ENCODE measurements around the gene TNS3.
A peak's percentile ranks its signal among the peaks of the same experiment; 100 is the strongest.
"Not testable (repeated sequence)": the region's sequence is repeated elsewhere in the genome, so short reads cannot be mapped to it uniquely, and the experiment has no call there.

TNS3 gene

GRCh38 chr7:47594406-47594805 lies 12.5 kb upstream of the TNS3 start:
- H3K36me3 ChIP-seq (ENCODE audit: control insufficient read depth in 4 of 4, insufficient read depth in 4 of 4, low read length in 3 of 4): no peaks in the 10 kb centered on the region
- WGBS (ENCODE audit: insufficient coverage): no CpG with 5 or more reads among the region's 3 CpGs
- CTCF ChIA-PET: interaction anchor here (0.6 to 1.5 kb wide), 4 partner anchors 10 to 89 kb away, joined by 3 to 7 read pairs (median 4); partner anchors contain the start of gene TNS3
- H3K27ac ChIP-seq (ENCODE audit: insufficient read depth in 1 of 2, low read depth in 1 of 2, low read length in 2 of 2, poor library complexity in 1 of 2, severe bottlenecking in 2 of 2): no peak overlapping the region
- H3K4me3 ChIP-seq (ENCODE audit: control insufficient read depth in 1 of 7, extremely low read depth in 1 of 7, insufficient read depth in 4 of 7, low read depth in 2 of 7, low read length in 6 of 7): no peak overlapping the region
- POLR2A ChIA-PET: no interaction called here
- peaks cover 0 to 14% (median 11%) of the 10 kb centered on the region in 4 experiments for H3K4me1 ChIP-seq (ENCODE audit: control extremely low read depth in 1 of 4, control insufficient read depth in 4 of 4, insufficient read depth in 4 of 4, low read length in 3 of 4)
- no peaks in the 10 kb centered on the region for H3K27me3 ChIP-seq (replicated peaks in 2 of 5; ENCODE audit: control insufficient read depth in 4 of 5, insufficient read depth in 5 of 5, low read length in 4 of 5)
- peaks cover 0 to 22% (median 19%) of the 10 kb centered on the region in 5 experiments for H3K9me3 ChIP-seq (ENCODE audit: control extremely low read depth in 1 of 5, control insufficient read depth in 4 of 5, insufficient read depth in 2 of 5, low read depth in 1 of 5, low read length in 4 of 5)
- peak; percentile 73 to 90 (median 82) for DNase-seq

GRCh38 chr7:47591655-47592572 lies 10.0 kb upstream of the TNS3 start:
- no peak for DNase-seq
- 96% methylated on average over 17 of the region's 17 CpGs for WGBS (ENCODE audit: insufficient coverage)

DNA sequence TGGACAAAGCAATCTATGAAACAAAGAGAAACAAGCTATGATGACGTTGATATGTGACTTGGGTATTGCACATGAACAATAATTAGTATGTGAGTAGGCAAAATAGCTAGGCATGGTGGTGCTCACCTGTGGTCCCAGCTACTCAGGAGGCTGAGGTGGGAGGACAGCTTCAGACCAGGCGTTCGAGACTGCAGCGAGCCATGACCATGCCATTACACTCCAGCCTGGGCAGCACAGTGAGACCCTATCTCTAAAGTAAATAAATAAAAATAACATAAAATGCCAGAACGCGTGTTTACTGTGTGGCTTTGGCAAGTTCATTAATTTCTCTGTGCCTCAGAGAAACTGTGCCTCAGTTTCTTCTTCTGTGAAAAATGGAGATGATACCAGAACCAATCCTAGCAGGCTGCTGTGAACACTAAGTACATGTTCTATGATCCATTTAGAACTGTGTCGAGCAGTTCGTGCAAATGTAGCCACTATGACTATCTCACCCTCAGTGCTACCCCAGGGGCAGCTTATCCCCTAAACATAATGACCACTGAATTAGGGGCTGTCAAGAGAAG lies 9.3 kb upstream of the TNS3 start:
- Histone ChIP-seq H3K9me3 (ENCODE audit: control extremely low read depth in 1 of 5, control insufficient read depth in 4 of 5, insufficient read depth in 2 of 5, low read depth in 1 of 5, low read length in 4 of 5) (no peaks in the 10 kb centered on the region), H3K27ac (ENCODE audit: insufficient read depth in 1 of 2, low read depth in 1 of 2, low read length in 2 of 2, poor library complexity in 1 of 2, severe bottlenecking in 2 of 2) (no peak overlapping the region), H3K4me1 (ENCODE audit: control extremely low read depth in 1 of 4, control insufficient read depth in 4 of 4, insufficient read depth in 4 of 4, low read length in 3 of 4) (peaks cover 0 to 26% (median 15%) of the 10 kb centered on the region in 4 experiments), H3K4me3 (ENCODE audit: control insufficient read depth in 1 of 7, extremely low read depth in 1 of 7, insufficient read depth in 4 of 7, low read depth in 2 of 7, low read length in 6 of 7) (no peak overlapping the region), H3K36me3 (ENCODE audit: control insufficient read depth in 4 of 4, insufficient read depth in 4 of 4, low read length in 3 of 4) (no peaks in the 10 kb centered on the region), H3K27me3 (replicated peaks in 2 of 5; ENCODE audit: control insufficient read depth in 4 of 5, insufficient read depth in 5 of 5, low read length in 4 of 5) (no peaks in the 10 kb centered on the region)
- 97% methylated on average over 5 of the region's 8 CpGs for WGBS (ENCODE audit: insufficient coverage)
- DNase-seq: no peak
- ChIA-PET CTCF (interaction anchor here (0.9 to 1.6 kb wide), 3 partner anchors 19 to 324 kb away, joined by 3 read pairs; no protein-coding TSS in a partner anchor), POLR2A (no interaction called here)

More at GRCh38 chr7:47591655-47592572, 10.0 kb upstream of the TNS3 start:
- no peaks in the 10 kb centered on the region for H3K27me3 ChIP-seq (replicated peaks in 2 of 5; ENCODE audit: control insufficient read depth in 4 of 5, insufficient read depth in 5 of 5, low read length in 4 of 5)
- ChIA-PET CTCF (interaction anchor here (0.7 to 1.6 kb wide), 4 partner anchors 20 to 325 kb away, joined by 3 read pairs; no protein-coding TSS in a partner anchor), POLR2A (no interaction called here)
- no peak overlapping the region for H3K27ac ChIP-seq (ENCODE audit: insufficient read depth in 1 of 2, low read depth in 1 of 2, low read length in 2 of 2, poor library complexity in 1 of 2, severe bottlenecking in 2 of 2)
- no peaks in the 10 kb centered on the region for H3K36me3 ChIP-seq (ENCODE audit: control insufficient read depth in 4 of 4, insufficient read depth in 4 of 4, low read length in 3 of 4)
- peaks cover 0 to 6% (median 6%) of the 10 kb centered on the region in 5 experiments for H3K9me3 ChIP-seq (ENCODE audit: control extremely low read depth in 1 of 5, control insufficient read depth in 4 of 5, insufficient read depth in 2 of 5, low read depth in 1 of 5, low read length in 4 of 5)
- no peak overlapping the region for H3K4me3 ChIP-seq (ENCODE audit: control insufficient read depth in 1 of 7, extremely low read depth in 1 of 7, insufficient read depth in 4 of 7, low read depth in 2 of 7, low read length in 6 of 7)
- peaks cover 0 to 20% (median 14%) of the 10 kb centered on the region in 4 experiments for H3K4me1 ChIP-seq (ENCODE audit: control extremely low read depth in 1 of 4, control insufficient read depth in 4 of 4, insufficient read depth in 4 of 4, low read length in 3 of 4)

GRCh38 chr7:47590215-47590614 lies 8.3 kb upstream of the TNS3 start:
- ChIA-PET CTCF (interaction anchor here (0.6 to 1.6 kb wide), 2 partner anchors 14 to 18 kb away, joined by 3 read pairs; no protein-coding TSS in a partner anchor), POLR2A (interaction anchor here (0.7 kb wide), 1 partner anchor 41 kb away, joined by 5 read pairs; no protein-coding TSS in a partner anchor)
- H3K36me3 ChIP-seq (ENCODE audit: control insufficient read depth in 4 of 4, insufficient read depth in 4 of 4, low read length in 3 of 4); H3K4me3 ChIP-seq (ENCODE audit: control insufficient read depth in 1 of 7, extremely low read depth in 1 of 7, insufficient read depth in 4 of 7, low read depth in 2 of 7, low read length in 6 of 7); DNase-seq; H3K9me3 ChIP-seq (ENCODE audit: control extremely low read depth in 1 of 5, control insufficient read depth in 4 of 5, insufficient read depth in 2 of 5, low read depth in 1 of 5, low read length in 4 of 5); H3K27ac ChIP-seq (ENCODE audit: insufficient read depth in 1 of 2, low read depth in 1 of 2, low read length in 2 of 2, poor library complexity in 1 of 2, severe bottlenecking in 2 of 2); H3K27me3 ChIP-seq (replicated peaks in 2 of 5; ENCODE audit: control insufficient read depth in 4 of 5, insufficient read depth in 5 of 5, low read length in 4 of 5): not testable (repeated sequence)
- 98% methylated on average over 5 of the region's 5 CpGs for WGBS (ENCODE audit: insufficient coverage)
- H3K4me1 ChIP-seq (ENCODE audit: control extremely low read depth in 1 of 4, control insufficient read depth in 4 of 4, insufficient read depth in 4 of 4, low read length in 3 of 4): peaks cover 0 to 27% (median 16%) of the 10 kb centered on the region in 4 experiments

- H3K27me3 ChIP-seq (replicated peaks in 2 of 5; ENCODE audit: control insufficient read depth in 4 of 5, insufficient read depth in 5 of 5, low read length in 4 of 5): no peaks in the 10 kb centered on the region
- H3K9me3 ChIP-seq (ENCODE audit: control extremely low read depth in 1 of 5, control insufficient read depth in 4 of 5, insufficient read depth in 2 of 5, low read depth in 1 of 5, low read length in 4 of 5): peaks cover 0 to 5% (median 0%) of the 10 kb centered on the region in 5 experiments
- no peak overlapping the region for H3K4me3 ChIP-seq (ENCODE audit: control insufficient read depth in 1 of 7, extremely low read depth in 1 of 7, insufficient read depth in 4 of 7, low read depth in 2 of 7, low read length in 6 of 7)
- H3K27ac ChIP-seq (ENCODE audit: insufficient read depth in 1 of 2, low read depth in 1 of 2, low read length in 2 of 2, poor library complexity in 1 of 2, severe bottlenecking in 2 of 2): no peak overlapping the region
- H3K4me1 ChIP-seq (ENCODE audit: control extremely low read depth in 1 of 4, control insufficient read depth in 4 of 4, insufficient read depth in 4 of 4, low read length in 3 of 4): peaks cover 0 to 26% (median 15%) of the 10 kb centered on the region in 4 experiments
- no peaks in the 10 kb centered on the region for H3K36me3 ChIP-seq (ENCODE audit: control insufficient read depth in 4 of 4, insufficient read depth in 4 of 4, low read length in 3 of 4)
- ChIA-PET POLR2A (no interaction called here), CTCF (interaction anchor here (1.0 to 2.2 kb wide), 3 partner anchors 10 to 52 kb away, joined by 3 to 5 read pairs (median 4); no protein-coding TSS in a partner anchor)
- no peak for DNase-seq
- 97% methylated on average over 8 of the region's 8 CpGs for WGBS (ENCODE audit: insufficient coverage)
Observed at GRCh38 chr7:47588704-47589225, 6.9 kb upstream of the TNS3 start.

- H3K4me3 ChIP-seq (ENCODE audit: control insufficient read depth in 1 of 7, extremely low read depth in 1 of 7, insufficient read depth in 4 of 7, low read depth in 2 of 7, low read length in 6 of 7): no peak overlapping the region
- H3K9me3 ChIP-seq (ENCODE audit: control extremely low read depth in 1 of 5, control insufficient read depth in 4 of 5, insufficient read depth in 2 of 5, low read depth in 1 of 5, low read length in 4 of 5): peaks cover 0 to 5% (median 0%) of the 10 kb centered on the region in 5 experiments
- H3K4me1 ChIP-seq (ENCODE audit: control extremely low read depth in 1 of 4, control insufficient read depth in 4 of 4, insufficient read depth in 4 of 4, low read length in 3 of 4): peaks cover 0 to 31% (median 16%) of the 10 kb centered on the region in 4 experiments
- WGBS (ENCODE audit: insufficient coverage): 91% methylated on average over 6 of the region's 9 CpGs
- DNase-seq: no peak
- ChIA-PET POLR2A (no interaction called here), CTCF (interaction anchor here (1.4 to 2.2 kb wide), 4 partner anchors 9 to 46 kb away, joined by 3 to 5 read pairs (median 4); no protein-coding TSS in a partner anchor)
- no peaks in the 10 kb centered on the region for H3K36me3 ChIP-seq (ENCODE audit: control insufficient read depth in 4 of 4, insufficient read depth in 4 of 4, low read length in 3 of 4)
- no peak overlapping the region for H3K27ac ChIP-seq (ENCODE audit: insufficient read depth in 1 of 2, low read depth in 1 of 2, low read length in 2 of 2, poor library complexity in 1 of 2, severe bottlenecking in 2 of 2)
- no peaks in the 10 kb centered on the region for H3K27me3 ChIP-seq (replicated peaks in 2 of 5; ENCODE audit: control insufficient read depth in 4 of 5, insufficient read depth in 5 of 5, low read length in 4 of 5)
Observed at GRCh38 chr7:47587976-47588375, 6.1 kb upstream of the TNS3 start.
